ENCODE results near the gene VPS8. TPM values are rescaled to one million over a fixed set of nuclear protein-coding genes. Genes with fewer than 3 reads are reported as not detected.

Gene VPS8
- total RNA-seq, 3 donors from 2014 or later (not counting 1 experiment from before 2014, with no cell fraction given), result 89.3 to 127 (median 115) TPM

GRCh38 chr3:184911570-184911969 is 99.6 kb downstream of the VPS8 start:
- intact Hi-C loops (cut with micrococcal nuclease), result no loop called here
- Mint-ChIP-seq H3K9me3 (no peaks in the 10 kb centered on the region), H3K27me3 (ENCODE audit: low read depth in 2 of 2) (no peaks in the 10 kb centered on the region), H3K36me3 (peaks cover 23% of the 10 kb centered on the region), H3K4me1 (peaks cover 0 to 4% of the 10 kb centered on the region in 2 donors), H3K4me3 (no peak overlapping the region), H3K27ac (no peak overlapping the region)
- DNase-seq, result no peak
- H3K9me3 ChIP-seq (ENCODE audit: control insufficient read depth, insufficient read depth, low read length), result no peaks in the 10 kb centered on the region
- no peak overlapping the region for H3K4me3 ChIP-seq (ENCODE audit: low read length)
- no peak for TF ChIP-seq CTCF (IDR thresholded peaks at IDR 0.05)
- no peaks in the 10 kb centered on the region for H3K4me1 ChIP-seq (ENCODE audit: control insufficient read depth, insufficient read depth, low read length)
- ATAC-seq, result no peak
- H3K27ac ChIP-seq (ENCODE audit: low read length), result no peak overlapping the region
- 100% methylated on average over 4 of the region's 4 CpGs for WGBS (ENCODE audit: insufficient coverage)
- H3K36me3 ChIP-seq (ENCODE audit: control insufficient read depth, insufficient read depth, low read length), result peaks cover 37% of the 10 kb centered on the region
- H3K27me3 ChIP-seq (ENCODE audit: control insufficient read depth, insufficient read depth, low read length), result no peaks in the 10 kb centered on the region

DNA sequence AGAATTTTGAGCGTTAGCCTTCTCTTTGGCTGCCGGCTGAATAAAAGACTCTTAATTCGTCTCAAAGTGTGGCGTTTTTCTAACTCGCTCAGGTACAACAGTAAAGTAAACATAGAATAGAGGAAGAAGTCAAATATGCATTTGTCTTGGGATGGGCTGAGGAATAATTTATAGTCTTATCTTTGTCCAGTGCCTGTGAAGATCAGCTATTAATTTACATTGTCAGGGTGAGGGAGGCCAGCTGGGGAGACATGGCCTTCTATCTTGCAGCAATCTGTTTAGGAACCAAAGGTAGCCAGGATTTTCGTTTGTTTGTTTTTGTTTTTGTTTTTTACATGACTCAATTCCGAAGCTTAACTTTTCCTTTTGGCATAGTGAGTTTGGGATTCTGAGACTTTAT is 100.2 kb downstream of the VPS8 start:
- H3K27me3 Mint-ChIP-seq (ENCODE audit: low read depth in 2 of 2), result no peaks in the 10 kb centered on the region
- no peaks in the 10 kb centered on the region for H3K27me3 ChIP-seq (ENCODE audit: control insufficient read depth, insufficient read depth, low read length)
- WGBS (ENCODE audit: insufficient coverage), result 94% methylated on average over 7 of the region's 7 CpGs
- peaks cover 40% of the 10 kb centered on the region for H3K36me3 ChIP-seq (ENCODE audit: control insufficient read depth, insufficient read depth, low read length)
- H3K4me1 Mint-ChIP-seq, result no peaks in the 10 kb centered on the region
- H3K9me3 ChIP-seq (ENCODE audit: control insufficient read depth, insufficient read depth, low read length), result no peaks in the 10 kb centered on the region
- intact Hi-C loops (cut with micrococcal nuclease), result no loop called here
- ATAC-seq (no peak), DNase-seq (no peak)
- no peak overlapping the region for H3K27ac Mint-ChIP-seq
- H3K4me3 Mint-ChIP-seq, result no peak overlapping the region
- H3K4me1 ChIP-seq (ENCODE audit: control insufficient read depth, insufficient read depth, low read length), result no peaks in the 10 kb centered on the region
- no peak for TF ChIP-seq CTCF (IDR thresholded peaks at IDR 0.05)
- no peak overlapping the region for H3K4me3 ChIP-seq (ENCODE audit: low read length)
- no peaks in the 10 kb centered on the region for H3K9me3 Mint-ChIP-seq
- no peak overlapping the region for H3K27ac ChIP-seq (ENCODE audit: low read length)
- H3K36me3 Mint-ChIP-seq, result peaks cover 23% of the 10 kb centered on the region

DNA sequence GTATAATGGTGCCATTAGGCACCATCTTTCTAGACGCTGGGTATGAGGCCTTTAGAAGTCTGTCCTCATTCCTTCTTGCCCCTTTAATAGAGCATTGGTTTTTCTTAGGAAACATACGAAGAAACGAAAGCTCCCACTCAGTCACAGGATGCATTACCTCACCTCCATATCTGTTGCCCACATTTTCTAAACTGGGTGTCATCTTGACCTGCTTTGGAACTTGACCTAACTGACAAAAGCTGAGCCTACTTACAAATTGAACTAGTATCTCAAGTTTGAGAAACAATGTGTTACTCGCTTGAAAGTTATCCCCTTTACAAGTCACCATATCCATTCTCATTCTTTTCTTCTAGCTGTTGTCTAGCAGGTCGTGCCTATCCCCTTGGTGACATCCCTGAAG is 102.7 kb downstream of the VPS8 start:
- H3K4me1 Mint-ChIP-seq, result no peaks in the 10 kb centered on the region
- H3K36me3 ChIP-seq (ENCODE audit: control insufficient read depth, insufficient read depth, low read length), result peaks cover 50% of the 10 kb centered on the region
- WGBS (ENCODE audit: insufficient coverage), result 96% methylated on average over 5 of the region's 5 CpGs
- H3K9me3 ChIP-seq (ENCODE audit: control insufficient read depth, insufficient read depth, low read length), result no peaks in the 10 kb centered on the region
- TF ChIP-seq CTCF (IDR thresholded peaks at IDR 0.05), result no peak
- no peaks in the 10 kb centered on the region for H3K27me3 Mint-ChIP-seq (ENCODE audit: low read depth in 2 of 2)
- no peaks in the 10 kb centered on the region for H3K27me3 ChIP-seq (ENCODE audit: control insufficient read depth, insufficient read depth, low read length)
- DNase-seq, result no peak
- H3K27ac ChIP-seq (ENCODE audit: low read length), result no peak overlapping the region
- H3K4me1 ChIP-seq (ENCODE audit: control insufficient read depth, insufficient read depth, low read length), result no peaks in the 10 kb centered on the region
- intact Hi-C loops (cut with micrococcal nuclease), result no loop called here
- H3K4me3 ChIP-seq (ENCODE audit: low read length), result no peak overlapping the region
- H3K9me3 Mint-ChIP-seq, result no peaks in the 10 kb centered on the region
- no peak overlapping the region for H3K27ac Mint-ChIP-seq
- H3K36me3 Mint-ChIP-seq, result peaks cover 23% of the 10 kb centered on the region
- no peak for ATAC-seq
- no peak overlapping the region for H3K4me3 Mint-ChIP-seq

DNA sequence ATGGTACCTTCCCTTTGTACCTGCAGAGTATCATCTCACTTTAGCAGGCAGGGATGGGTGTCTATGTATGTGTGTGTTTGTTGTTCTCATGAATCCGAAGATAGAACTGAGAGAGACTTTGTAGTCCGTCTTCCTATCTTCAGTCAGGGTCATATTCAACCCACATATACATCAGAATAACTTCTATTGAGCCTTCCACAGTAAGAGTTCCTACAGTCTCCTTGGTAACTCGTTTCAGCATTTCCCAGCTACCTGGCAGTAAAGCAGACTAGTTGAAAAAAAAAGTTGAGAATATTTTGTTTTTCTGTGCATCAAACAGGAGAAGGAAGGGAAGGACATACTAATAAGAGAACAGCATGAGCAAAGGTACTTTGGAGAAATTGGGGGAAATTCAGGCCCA is 106.8 kb downstream of the VPS8 start:
- DNase-seq (no peak), ATAC-seq (no peak)
- WGBS (ENCODE audit: insufficient coverage), result 100% methylated on average over 1 of the region's 3 CpGs
- Mint-ChIP-seq H3K27ac (no peak overlapping the region), H3K9me3 (no peaks in the 10 kb centered on the region), H3K27me3 (ENCODE audit: low read depth in 2 of 2) (no peaks in the 10 kb centered on the region), H3K4me3 (no peak overlapping the region), H3K4me1 (no peaks in the 10 kb centered on the region), H3K36me3 (peaks cover 9% of the 10 kb centered on the region)
- Histone ChIP-seq H3K27ac (ENCODE audit: low read length) (no peak overlapping the region), H3K4me3 (ENCODE audit: low read length) (no peak overlapping the region), H3K36me3 (ENCODE audit: control insufficient read depth, insufficient read depth, low read length) (peaks cover 56% of the 10 kb centered on the region), H3K27me3 (ENCODE audit: control insufficient read depth, insufficient read depth, low read length) (no peaks in the 10 kb centered on the region), H3K4me1 (ENCODE audit: control insufficient read depth, insufficient read depth, low read length) (no peaks in the 10 kb centered on the region), H3K9me3 (ENCODE audit: control insufficient read depth, insufficient read depth, low read length) (no peaks in the 10 kb centered on the region)
- no peak for TF ChIP-seq CTCF (IDR thresholded peaks at IDR 0.05)
- intact Hi-C loops (cut with micrococcal nuclease), result no loop called here

Data from natural killer cell (primary cell).